NCI-H82 treated with DMSO at 0.1 percent for 48 hours (cell line): ENCODE data around the gene MAPT.

Experiments
- DNase-seq: peaks from one replicate; lab custom pipeline; 2025; ENCODE audit not compliant: unreplicated experiment; lab: John Stamatoyannopoulos, UW

Gene MAPT

DNA sequence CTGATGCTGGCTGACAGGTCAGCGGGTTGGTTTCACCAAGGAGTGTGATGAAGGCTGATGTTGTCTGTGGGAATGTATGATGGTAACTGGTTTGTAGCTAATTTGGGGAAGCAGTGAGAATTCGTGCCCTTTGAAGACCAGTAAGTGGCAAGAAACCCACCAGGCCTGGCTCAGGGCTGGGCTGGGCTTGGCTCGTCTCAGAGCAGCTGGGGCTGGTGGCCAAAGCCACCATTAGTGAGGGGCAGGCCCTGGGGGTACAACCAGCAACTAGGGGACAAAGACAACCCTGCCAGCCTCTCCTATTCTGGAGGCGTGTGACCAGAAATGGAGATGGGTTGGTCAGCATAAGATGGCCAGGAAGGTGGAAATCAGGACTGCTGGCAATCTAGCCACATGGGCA is 91.7 kb downstream of the MAPT start:
- no peak for DNase-seq

- no peak for DNase-seq
Measured at GRCh38 chr17:45987706-45988105, 93.4 kb downstream of the MAPT start.

GRCh38 chr17:45989759-45990158 is 95.4 kb downstream of the MAPT start:
- DNase-seq: no peak

DNA sequence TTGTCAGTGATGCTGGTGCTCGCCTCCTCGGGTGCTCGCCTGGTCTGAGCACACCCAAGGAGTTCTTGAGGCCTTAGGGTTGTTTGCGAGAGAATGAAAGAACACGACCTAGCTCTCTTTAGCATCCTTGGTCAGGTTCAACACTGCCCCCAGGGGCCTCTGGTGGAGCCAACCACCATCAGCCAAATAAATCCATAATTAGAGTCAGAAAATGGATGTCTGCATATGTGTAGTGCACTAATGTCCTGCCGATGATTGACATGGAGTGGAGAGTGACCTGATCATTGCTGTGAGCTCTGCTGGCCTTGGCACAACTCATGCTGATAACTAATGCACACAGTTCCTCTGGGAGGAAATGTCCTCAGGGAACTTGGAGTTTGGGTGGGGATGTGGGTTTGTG is 96.5 kb downstream of the MAPT start:
- DNase-seq: no peak

- DNase-seq: no peak
Measured at GRCh38 chr17:45991341-45991740, 97.0 kb downstream of the MAPT start.

GRCh38 chr17:45992175-45992574 is 97.8 kb downstream of the MAPT start:
- no peak for DNase-seq

DNA sequence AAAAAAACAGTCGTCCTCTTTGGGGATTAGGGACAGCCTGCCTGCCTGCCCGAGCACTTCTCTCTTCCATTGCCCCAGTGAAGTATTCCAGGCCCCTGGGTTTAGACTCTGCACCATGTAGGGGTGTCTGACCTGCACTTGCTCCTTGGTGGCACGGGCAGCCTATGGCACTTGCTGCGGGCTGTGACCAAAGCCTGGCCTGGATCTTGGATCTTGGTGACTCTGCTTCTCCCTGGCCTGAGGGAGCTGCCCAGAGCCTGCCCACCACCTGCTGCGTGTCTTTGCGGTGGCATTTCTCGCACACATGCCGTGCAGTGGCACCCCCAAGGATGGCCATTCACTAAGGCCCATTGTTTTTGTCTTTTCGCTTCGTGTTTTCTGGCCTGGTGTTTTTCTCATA is 98.5 kb downstream of the MAPT start:
- DNase-seq: no peak

DNA sequence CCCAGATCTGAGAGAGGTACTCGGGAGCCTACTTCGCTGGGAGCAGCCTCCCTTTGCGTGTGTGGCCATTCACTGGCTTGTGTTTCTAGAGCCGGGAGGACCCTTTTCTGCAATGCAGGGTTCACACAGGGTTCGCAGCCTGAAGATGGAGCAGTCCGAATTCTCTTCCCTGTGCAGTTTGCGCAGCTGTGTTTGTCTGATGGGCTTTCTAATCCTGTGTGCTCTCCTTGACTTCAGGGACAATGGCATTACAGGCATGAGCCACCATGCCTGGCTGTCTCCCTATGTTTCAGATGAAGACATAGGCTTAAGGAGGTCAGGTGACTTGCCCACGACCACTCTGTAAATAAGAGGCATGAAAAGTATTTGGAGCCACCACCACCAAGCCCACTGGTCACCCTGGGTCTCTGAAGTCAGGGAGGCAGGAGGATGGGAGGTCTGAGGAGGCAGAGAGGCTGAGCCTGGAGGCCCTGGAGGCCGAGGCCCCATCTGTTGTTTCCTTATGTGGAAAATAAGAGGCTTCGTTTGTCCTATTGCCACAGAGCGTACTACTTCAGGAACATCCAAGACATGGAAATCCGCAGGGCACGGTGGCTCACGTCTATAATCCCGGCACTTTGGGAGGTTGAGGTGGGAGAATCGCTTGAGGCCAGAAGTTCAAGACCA is 99.7 kb downstream of the MAPT start:
- DNase-seq: no peak

GRCh38 chr17:45994987-45995386 is 100.6 kb downstream of the MAPT start:
- no peak for DNase-seq

DNA sequence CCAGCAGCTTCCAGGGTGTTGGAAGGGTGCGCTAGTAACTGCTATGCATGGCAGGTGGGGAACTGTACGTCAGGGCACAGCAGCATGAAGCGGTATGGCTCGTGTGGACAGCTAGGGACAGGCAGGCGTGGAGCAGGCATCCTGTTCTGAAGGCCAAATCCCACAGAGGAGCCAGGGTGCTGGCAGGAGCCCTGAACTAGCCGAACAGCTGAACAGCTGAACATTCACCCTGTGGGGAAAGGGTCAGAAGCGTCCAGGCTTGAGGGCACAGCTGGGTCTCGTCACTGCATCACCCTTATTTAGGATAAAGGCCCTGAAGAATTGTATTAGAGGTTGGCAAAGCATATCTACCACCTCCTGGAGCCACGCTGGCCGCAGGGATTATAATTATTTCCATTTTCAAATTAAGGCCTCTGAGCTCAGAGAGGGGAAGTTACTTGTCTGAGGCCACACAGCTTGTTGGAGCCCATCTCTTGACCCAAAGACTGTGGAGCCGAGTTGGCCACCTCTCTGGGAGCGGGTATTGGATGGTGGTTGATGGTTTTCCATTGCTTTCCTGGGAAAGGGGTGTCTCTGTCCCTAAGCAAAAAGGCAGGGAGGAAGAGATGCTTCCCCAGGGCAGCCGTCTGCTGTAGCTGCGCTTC is 101.4 kb downstream of the MAPT start:
- no peak for DNase-seq

- DNase-seq: no peak
Measured at GRCh38 chr17:45996282-45996937, 102.1 kb downstream of the MAPT start.

- no peak for DNase-seq
Measured at GRCh38 chr17:45997166-45997565, 102.8 kb downstream of the MAPT start.

GRCh38 chr17:45997624-45998023 is 103.3 kb downstream of the MAPT start:
- DNase-seq: no peak

GRCh38 chr17:45998987-45999899 is 104.9 kb downstream of the MAPT start, which contains the start of gene STH:
TSS of gene STH (plus strand) at chr17:45999250. CDS start at chr17:45999280, 30 bp downstream.
- no peak for DNase-seq

- no peak for DNase-seq
Measured at GRCh38 chr17:45999900-46000290, 105.5 kb downstream of the MAPT start.

DNA sequence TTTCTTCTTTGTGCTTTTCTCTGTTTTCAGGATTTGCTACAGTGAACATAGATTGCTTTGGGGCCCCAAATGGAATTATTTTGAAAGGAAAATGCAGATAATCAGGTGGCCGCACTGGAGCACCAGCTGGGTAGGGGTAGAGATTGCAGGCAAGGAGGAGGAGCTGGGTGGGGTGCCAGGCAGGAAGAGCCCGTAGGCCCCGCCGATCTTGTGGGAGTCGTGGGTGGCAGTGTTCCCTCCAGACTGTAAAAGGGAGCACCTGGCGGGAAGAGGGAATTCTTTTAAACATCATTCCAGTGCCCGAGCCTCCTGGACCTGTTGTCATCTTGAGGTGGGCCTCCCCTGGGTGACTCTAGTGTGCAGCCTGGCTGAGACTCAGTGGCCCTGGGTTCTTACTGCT is 105.9 kb downstream of the MAPT start:
- no peak for DNase-seq

DNA sequence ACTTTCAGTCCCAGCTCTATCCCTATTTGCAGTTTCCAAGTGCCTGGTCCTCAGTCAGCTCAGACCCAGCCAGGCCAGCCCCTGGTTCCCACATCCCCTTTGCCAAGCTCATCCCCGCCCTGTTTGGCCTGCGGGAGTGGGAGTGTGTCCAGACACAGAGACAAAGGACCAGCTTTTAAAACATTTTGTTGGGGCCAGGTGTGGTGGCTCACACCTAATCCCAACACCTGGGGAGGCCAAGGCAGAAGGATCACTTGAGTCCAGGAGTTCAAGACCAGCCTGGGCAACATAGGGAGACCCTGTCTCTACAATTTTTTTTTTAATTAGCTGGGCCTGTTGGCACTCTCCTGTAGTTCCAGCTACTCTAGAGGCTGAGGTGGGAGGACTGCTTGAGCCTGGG is 106.4 kb downstream of the MAPT start:
- DNase-seq: no peak

GRCh38 chr17:46001390-46002310 is 107.3 kb downstream of the MAPT start:
- DNase-seq: no peak

- DNase-seq: peak; percentile 44
Measured at GRCh38 chr17:46002311-46002972, 108.1 kb downstream of the MAPT start.

- no peak for DNase-seq
Measured at GRCh38 chr17:46002973-46003316, 108.6 kb downstream of the MAPT start.
